Measurements from ENCODE around the gene KCNIP4. TPM values are rescaled to one million over a fixed set of nuclear protein-coding genes. Genes with fewer than 3 reads are reported as not detected.

KCNIP4 gene
- total and polyA plus RNA-seq, 2 of the 8 experiments (the other 6 are each of a cell fraction or from before 2014, with no cell fraction given): 0.06 TPM; not detected in 1

GRCh38 chr4:21835712-21836111 lies 112.9 kb downstream of the KCNIP4 start (continued):
- TF ChIP-seq CHD7 (IDR thresholded peaks at IDR 0.05; ENCODE audit: insufficient replicate concordance, low read length) (no peak), RNF2 (IDR thresholded peaks at IDR 0.05; ENCODE audit: borderline replicate concordance, low read depth, low read length, missing control alignments, poor library complexity, severe bottlenecking) (no peak), GTF2F1 (IDR thresholded peaks at IDR 0.05; ENCODE audit: borderline replicate concordance, low read depth, low read length) (no peak), JUN (IDR thresholded peaks at IDR 0.05; ENCODE audit: low read depth, low read length) (no peak), CBX5 (IDR thresholded peaks at IDR 0.05; ENCODE audit: low read depth, low read length) (no peak), SP4 (IDR thresholded peaks at IDR 0.05; ENCODE audit: low read length) (no peak), EGR1 (IDR thresholded peaks at IDR 0.05; ENCODE audit: borderline replicate concordance, low read depth, low read length) (no peak), TEAD4 (IDR thresholded peaks at IDR 0.05; ENCODE audit: low read depth, low read length) (no peak), CREB1 (IDR thresholded peaks at IDR 0.05) (no peak)

All from H1 (cell line).